Measurements from ENCODE around the gene AIG1.
"Not testable (repeated sequence)": the region's sequence is repeated elsewhere in the genome, so short reads cannot be mapped to it uniquely, and the experiment has no call there.

Gene AIG1

DNA sequence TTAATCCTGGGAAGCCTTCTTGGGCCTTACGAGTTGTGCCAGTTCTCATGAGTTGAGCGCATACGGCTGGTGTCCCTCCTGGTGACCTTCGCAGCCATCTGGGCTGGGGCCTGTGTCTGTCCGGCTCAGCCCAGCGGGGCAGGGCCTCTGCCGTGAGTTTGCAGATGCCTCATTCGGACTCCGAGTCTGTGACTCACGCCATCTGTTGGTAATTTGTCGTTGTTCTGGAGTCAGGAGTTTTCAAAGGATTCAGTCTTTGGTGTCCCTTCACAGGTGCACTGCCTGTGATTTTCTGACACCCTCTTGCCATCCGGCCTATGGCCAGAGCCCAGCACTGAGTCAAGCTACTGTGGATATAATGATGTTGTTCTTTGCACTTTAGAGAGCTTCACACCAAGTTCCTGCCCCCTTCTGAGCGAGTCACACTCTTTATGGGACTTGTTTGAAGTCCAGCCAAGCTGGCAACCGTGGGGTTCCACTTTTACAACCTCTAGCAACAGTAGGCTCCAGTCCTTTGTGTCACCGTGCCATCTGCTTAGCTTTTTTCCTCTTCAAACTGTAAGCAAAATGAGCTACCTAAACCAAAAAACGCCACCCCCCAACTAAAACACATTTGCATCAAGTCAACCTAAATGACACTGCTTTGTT is 175.6 kb downstream of the AIG1 start:
- DNase-seq (ENCODE audit: low read depth), result no peak

- DNase-seq (ENCODE audit: low read depth), result no peak
These were observed 177.6 kb downstream of the AIG1 start for GRCh38 chr6:143238306-143238705.

DNA sequence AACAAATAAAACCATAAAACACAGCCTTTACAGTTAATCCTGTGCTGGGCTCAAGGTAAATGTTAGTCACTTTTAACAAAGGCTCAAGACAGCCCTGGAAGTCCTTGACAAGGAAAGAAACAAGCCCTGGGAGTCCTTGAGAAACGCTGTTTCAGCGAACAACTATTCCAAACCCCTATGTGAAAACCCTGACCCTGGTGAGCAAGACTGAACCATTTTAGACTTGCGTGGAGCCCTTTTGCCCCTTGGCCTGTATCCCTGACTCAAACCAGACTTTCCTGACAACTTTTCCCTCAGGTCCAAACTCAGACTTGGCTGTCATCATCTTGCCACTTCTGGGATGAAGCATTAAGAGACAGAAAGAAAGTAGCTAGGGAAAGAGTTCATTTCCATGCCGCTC is 180.4 kb downstream of the AIG1 start:
- no peak for DNase-seq (ENCODE audit: low read depth)

DNA sequence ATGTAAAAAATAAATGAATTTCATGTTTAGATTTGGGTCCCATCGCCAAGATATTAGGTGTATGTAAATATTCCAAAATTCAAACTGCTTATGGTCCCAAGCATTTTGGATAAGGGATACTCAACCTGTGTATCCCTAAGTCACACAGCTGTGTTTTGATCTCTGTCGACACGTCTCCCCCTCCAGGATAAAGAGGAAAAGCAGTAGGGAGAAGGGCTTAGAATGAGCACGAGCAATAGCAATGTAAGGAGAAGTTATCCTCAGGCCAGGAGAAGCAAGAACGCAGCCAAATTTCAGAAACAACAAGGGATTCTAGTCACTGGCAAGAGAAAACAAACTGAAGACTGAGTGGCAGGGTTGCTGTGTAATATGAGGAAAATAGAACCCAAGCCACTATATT is 181.2 kb downstream of the AIG1 start:
- no peak for DNase-seq (ENCODE audit: low read depth)

DNA sequence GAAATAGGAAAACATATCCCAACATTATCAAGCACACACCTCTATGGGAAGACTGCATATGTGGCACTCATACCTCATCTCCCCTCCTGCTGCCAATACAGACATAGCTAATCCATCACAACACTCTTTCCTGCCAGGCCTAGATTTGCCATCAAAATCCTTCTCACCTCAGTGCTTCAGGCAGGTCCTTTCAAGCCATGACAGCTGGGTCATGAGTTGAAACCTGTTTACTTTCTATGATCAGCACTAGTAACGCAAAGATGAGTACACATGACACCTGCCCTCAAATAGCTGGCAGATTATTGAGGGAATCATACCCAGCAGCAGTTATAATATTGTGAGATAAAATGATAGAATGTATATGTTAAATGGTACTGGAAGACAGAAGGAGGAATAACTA is 183.1 kb downstream of the AIG1 start:
- DNase-seq (ENCODE audit: low read depth), result no peak

- DNase-seq (ENCODE audit: low read depth), result no peak
These were observed 185.0 kb downstream of the AIG1 start for GRCh38 chr6:143245656-143246055.

DNA sequence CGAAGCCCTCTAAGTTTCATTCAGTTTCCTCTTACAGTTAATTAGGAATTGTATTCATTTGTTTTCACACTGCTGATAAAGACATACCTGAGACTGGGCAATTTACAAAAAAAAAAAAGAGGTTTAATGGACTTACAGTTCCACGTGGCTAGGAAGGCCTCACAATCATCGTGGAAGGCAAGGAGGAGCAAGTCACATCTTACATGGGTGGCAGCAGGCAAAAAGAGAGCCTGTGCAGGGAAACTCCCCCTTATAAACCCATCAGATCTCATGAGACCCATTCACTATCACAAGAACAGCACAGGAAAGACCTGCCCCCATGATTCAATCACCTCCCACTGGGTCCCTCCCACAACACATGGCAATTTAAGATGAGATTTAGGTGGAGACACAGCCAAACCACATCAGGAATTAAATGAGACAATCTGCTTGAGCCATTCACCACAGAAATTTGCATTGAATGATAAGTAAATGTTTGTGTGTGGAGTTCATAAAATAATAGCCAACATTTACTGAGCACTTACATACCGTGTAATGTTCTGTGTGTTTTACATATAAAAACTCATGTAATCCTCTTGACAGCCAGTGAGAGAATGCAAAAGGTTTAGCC is 185.6 kb downstream of the AIG1 start:
- DNase-seq (ENCODE audit: low read depth), result not testable (repeated sequence)

- DNase-seq (ENCODE audit: low read depth), result no peak
These were observed 186.9 kb downstream of the AIG1 start for GRCh38 chr6:143247586-143247985.

DNA sequence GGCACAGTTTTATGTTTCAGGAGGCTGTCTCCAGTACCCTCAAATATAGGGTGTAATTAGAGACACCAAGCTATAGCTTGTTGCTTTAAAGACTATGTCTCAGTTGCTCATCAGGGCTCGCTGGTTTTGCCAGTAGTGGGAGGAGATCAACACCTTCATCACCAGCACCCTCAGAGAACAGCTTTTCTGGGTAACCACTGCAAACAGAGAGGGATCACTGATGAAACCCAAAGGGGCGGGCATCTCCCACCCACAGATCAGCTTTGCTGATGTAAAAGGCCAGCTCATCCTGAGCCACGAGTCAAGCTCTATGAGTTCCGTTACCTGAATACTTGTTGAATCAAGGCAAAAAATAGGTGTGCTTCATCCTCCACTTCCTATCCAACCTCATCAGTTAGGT is 187.7 kb downstream of the AIG1 start:
- no peak for DNase-seq (ENCODE audit: low read depth)

- no peak for DNase-seq (ENCODE audit: low read depth)
These were observed 190.6 kb downstream of the AIG1 start for GRCh38 chr6:143251288-143251687.

- no peak for DNase-seq (ENCODE audit: low read depth)
These were observed 192.3 kb downstream of the AIG1 start for GRCh38 chr6:143252961-143253360.

DNA sequence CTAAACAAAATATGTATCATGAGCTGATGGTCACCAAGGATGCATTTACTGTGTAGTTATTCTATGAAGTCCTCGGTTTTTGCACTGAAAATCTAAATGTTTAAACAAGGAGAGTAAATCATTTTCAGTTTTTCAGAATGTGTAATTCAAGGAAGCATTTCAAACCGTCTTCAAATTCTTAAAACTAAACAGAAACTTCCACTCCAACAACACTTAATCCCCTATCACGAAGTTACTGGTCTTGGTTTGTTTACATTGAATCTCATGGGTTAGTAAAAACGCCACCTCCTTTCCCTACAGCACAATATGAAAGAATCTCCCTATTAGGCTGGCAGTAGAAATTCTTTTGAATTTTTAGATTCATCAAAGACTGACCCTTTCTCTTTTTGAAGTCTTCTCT is 192.9 kb downstream of the AIG1 start:
- no peak for DNase-seq (ENCODE audit: low read depth)

- no peak for DNase-seq (ENCODE audit: low read depth)
These were observed 198.3 kb downstream of the AIG1 start for GRCh38 chr6:143258945-143259344.

- DNase-seq (ENCODE audit: low read depth), result no peak
These were observed 200.2 kb downstream of the AIG1 start for GRCh38 chr6:143260857-143261256.

- no peak for DNase-seq (ENCODE audit: low read depth)
These were observed 201.3 kb downstream of the AIG1 start for GRCh38 chr6:143261899-143262436.

DNA sequence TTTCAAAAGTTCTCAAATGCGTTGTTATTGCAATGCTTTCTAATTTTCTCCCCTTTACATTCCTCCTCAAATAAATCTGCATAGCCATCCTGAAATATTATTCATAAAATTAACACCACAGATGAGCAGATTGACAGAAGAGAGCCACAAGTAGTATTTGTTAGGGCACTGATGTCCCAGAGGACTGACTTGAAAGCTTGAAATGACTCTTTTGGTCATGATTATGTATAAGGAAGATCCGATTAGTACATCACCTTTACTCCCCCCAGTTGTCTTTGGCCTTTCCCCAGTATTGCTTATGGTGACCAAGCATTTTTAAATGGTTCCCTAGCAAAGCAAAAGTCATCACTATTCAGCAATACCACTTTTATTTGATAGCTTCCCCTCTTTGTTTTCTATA is 202.2 kb downstream of the AIG1 start:
- no peak for DNase-seq (ENCODE audit: low read depth)

DNA sequence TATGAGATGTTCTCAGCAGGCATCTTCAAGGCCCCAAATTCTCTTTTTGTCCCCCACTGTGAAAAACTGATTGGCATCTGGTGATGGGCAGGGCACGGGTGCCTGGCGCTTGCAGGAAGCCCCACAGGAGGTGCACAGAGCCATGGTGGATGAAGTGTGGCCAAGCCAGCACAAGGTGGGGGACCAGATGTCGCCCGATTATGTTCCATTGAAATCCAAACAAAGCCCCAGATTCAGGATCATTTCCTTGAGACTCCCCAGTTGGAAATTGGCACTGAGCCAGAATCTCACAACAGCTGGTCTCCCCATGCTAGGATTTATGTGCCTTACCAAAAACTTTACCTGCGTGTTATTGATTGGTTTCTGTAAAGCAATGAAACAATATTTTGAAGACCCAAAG is 203.7 kb downstream of the AIG1 start:
- no peak for DNase-seq (ENCODE audit: low read depth)

GRCh38 chr6:143264986-143265764 is 204.5 kb downstream of the AIG1 start:
- no peak for DNase-seq (ENCODE audit: low read depth)

DNA sequence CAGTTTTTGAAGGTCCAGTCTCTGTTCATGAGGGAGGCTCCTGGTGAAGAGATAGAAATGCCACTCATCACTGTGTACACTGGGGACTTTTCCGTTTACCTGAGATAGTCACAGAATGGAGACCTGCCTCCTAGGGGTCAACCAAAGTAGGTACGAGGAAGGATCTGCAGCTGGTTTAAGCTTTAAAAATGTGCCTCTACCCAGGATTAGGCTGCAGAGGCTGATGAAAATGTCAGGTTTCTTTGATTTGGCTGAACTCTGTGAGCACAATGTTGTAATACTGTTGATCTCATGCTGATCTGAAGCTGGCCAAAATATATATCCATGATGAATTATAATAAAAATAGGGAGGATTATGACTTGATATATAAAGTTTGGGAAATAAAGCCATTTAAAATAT is 207.1 kb downstream of the AIG1 start:
- DNase-seq (ENCODE audit: low read depth), result no peak

GRCh38 chr6:143268439-143268838 is 207.8 kb downstream of the AIG1 start:
- no peak for DNase-seq (ENCODE audit: low read depth)

DNA sequence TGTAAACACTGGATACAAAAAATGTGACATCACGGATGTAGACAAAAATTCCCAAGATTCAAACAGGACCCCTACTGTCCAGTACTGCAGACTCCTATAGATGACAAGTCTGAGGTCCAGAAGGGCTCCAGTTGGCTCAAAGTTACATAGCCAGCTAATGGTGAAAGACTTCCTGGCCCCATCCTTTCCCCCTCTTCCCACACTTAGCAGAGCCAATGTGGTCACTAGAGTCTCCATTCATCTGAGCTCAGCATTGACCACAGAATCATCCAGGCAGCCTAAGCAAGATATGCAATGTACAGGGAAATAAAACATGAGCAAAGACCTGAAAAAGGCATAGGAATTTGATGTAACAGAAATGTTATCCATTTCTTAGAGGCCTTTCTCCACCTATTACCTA is 209.3 kb downstream of the AIG1 start:
- no peak for DNase-seq (ENCODE audit: low read depth)

DNA sequence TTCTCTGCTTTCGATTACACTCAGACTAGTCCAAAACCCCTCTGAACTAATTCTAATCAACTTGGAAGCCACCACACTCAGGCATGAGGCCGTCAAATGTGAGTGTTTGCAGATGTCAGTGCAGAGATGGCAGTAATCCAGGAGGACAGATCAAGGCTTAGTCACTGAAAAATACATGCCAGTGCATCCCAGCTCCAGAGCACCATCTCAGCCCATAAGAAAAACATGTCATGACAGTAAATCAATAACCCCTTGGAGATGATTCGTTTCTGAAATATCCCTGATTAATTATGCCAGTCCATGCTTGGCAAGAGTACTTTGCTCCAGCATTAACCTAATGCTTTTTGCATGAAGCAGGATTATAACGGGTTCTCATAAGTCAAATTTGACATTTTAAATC is 210.3 kb downstream of the AIG1 start:
- no peak for DNase-seq (ENCODE audit: low read depth)

DNA sequence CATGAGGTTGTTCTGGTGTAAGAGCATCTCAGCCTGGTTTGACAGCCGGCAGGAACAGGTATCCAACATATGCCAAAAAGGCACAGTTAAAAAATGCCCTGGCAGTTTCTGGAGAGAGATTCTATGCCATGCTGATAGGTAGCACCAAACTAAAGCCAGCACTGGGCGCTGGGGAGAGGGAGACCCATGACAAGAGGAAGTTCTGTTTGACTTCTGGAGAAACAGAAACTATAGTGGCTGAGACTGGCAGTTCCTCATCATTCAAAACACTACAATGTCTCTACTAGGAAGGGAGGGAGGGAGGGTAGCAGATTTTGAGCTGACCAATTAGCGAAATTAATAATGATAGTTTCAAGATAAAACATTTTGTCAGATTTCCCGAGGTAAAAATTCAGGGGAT is 215.7 kb downstream of the AIG1 start:
- DNase-seq (ENCODE audit: low read depth), result no peak
